ENCODE data around the gene ATP8B1. TPM values are rescaled to one million over a fixed set of nuclear protein-coding genes. Genes with fewer than 3 reads are reported as not detected.

Gene ATP8B1
- total RNA-seq, 6 experiments from 2014 or later: 9.0 to 18.4 (median 17.1) TPM

DNA sequence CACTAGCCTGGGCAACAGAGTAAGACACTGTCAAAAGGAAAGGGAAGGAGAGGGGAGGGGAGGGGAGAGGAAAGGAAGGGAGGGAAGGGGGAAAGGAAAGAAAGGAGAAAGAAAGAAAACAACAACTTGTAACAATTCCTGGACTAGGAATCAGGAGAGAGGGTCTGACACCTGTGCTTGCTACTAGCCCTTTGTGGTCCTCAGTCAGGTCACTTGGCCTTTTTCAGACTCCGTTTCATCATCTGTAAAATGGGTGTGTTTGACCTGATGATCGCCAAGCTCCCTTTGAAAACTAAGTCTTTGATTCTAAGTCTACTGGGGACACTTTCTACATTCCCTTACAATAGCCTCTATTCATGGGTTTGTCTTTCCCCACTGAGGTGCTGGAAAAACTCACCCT is 11.4 kb upstream of the ATP8B1 start:
- H3K4me1 ChIP-seq: no peaks in the 10 kb centered on the region
- H3K4me3 ChIP-seq: no peak overlapping the region
- intact Hi-C loops (cut with DNase I): no loop called here
- no peaks in the 10 kb centered on the region for H3K9me3 ChIP-seq
- 76% methylated on average over 2 of the region's 2 CpGs for WGBS (ENCODE audit: insufficient coverage, low coverage, low lambda C conversion rate, missing lambda C conversion rate)
- no peak overlapping the region for H3K27ac ChIP-seq
- H3K27me3 ChIP-seq: no peaks in the 10 kb centered on the region
- ATAC-seq (no peak), DNase-seq (no peak)
- no peak for TF ChIP-seq POLR2A (IDR thresholded peaks at IDR 0.05)
- TF ChIP-seq, protein P1, sequence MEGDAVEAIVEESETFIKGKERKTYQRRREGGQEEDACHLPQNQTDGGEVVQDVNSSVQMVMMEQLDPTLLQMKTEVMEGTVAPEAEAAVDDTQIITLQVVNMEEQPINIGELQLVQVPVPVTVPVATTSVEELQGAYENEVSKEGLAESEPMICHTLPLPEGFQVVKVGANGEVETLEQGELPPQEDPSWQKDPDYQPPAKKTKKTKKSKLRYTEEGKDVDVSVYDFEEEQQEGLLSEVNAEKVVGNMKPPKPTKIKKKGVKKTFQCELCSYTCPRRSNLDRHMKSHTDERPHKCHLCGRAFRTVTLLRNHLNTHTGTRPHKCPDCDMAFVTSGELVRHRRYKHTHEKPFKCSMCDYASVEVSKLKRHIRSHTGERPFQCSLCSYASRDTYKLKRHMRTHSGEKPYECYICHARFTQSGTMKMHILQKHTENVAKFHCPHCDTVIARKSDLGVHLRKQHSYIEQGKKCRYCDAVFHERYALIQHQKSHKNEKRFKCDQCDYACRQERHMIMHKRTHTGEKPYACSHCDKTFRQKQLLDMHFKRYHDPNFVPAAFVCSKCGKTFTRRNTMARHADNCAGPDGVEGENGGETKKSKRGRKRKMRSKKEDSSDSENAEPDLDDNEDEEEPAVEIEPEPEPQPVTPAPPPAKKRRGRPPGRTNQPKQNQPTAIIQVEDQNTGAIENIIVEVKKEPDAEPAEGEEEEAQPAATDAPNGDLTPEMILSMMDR (IDR thresholded peaks at IDR 0.05): no peak
- no peaks in the 10 kb centered on the region for H3K36me3 ChIP-seq

DNA sequence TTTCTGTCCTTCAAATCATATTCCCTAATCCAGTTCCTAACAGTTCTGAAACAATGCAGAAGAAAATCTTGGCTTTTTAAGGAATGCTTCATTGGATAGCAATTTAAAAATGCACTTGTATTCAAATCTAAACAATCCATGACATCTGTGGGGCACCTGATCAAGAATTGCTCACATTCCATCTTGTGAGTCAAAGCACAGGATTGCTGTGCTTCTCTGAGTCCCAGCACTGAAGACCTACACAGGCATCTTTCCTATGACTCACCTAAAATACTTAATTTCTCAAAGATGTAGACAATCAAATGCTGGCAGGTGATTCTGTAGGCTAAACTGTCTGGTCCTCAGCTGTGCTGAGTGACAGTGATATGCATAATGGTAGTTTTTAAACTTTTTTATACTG is 10.1 kb upstream of the ATP8B1 start:
- intact Hi-C loops (cut with DNase I): no loop called here
- DNase-seq: no peak
- no peak overlapping the region for H3K4me3 ChIP-seq
- no peak overlapping the region for H3K27ac ChIP-seq
- no peaks in the 10 kb centered on the region for H3K4me1 ChIP-seq
- TF ChIP-seq, protein P1 (IDR thresholded peaks at IDR 0.05): no peak
- no peak for TF ChIP-seq POLR2A (IDR thresholded peaks at IDR 0.05)
- H3K27me3 ChIP-seq: no peaks in the 10 kb centered on the region
- no peaks in the 10 kb centered on the region for H3K9me3 ChIP-seq
- no peaks in the 10 kb centered on the region for H3K36me3 ChIP-seq
- ATAC-seq: no peak

DNA sequence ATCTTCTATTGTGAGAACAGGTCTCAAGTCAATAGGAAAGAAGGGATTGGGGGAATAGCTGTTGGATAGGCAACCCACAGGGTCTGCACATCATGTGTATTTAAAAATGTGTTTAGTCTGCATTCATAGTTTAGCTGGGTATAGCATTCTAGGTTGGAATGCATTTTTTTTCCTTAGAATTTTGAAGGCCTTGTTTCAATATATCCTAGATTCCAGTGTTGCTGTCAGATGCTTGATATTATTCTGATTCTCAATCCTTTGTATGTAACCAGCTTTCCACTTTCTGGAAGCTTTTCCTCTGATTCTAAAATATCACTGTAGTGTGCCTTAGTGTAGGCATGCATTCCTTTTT is 9.0 kb upstream of the ATP8B1 start:
- no peaks in the 10 kb centered on the region for H3K27me3 ChIP-seq
- H3K4me3 ChIP-seq: no peak overlapping the region
- H3K9me3 ChIP-seq: no peaks in the 10 kb centered on the region
- no peaks in the 10 kb centered on the region for H3K36me3 ChIP-seq
- intact Hi-C loops (cut with DNase I): no loop called here
- DNase-seq: no peak
- H3K27ac ChIP-seq: no peak overlapping the region
- no peak for ATAC-seq
- no peak for TF ChIP-seq POLR2A (IDR thresholded peaks at IDR 0.05)
- TF ChIP-seq, protein P1 (IDR thresholded peaks at IDR 0.05): no peak
- H3K4me1 ChIP-seq: peaks cover 0 to 4% (median 0%) of the 10 kb centered on the region in 4 donors

DNA sequence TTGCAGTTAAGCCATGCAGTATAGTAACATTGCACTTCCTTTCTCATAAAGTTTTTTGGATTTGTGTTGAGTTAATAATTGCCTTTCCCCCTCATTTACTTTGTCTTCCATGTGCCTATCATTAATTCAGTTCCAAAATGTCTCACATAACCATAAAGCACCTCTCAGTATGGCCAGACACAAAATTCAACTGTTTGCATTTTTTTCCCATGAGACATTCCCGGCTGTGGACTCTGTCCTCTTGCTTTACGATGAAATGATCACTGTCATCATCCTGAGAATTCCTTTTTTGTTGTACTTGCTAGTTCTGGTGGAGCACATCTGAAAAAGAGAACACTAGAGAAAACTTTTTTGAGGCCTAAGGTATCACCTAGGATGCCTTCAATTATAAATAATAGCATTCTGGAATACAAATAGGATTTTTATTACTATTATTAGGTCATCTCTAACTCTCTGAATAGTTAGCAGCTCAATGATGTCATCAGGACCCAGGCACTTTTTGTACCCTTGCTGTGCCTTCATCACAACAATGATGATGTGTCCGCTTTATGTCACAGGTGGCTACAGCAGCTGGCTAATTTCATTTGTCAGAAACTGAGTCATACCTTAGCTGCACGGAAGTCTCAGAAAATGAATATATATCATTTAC is 8.5 kb upstream of the ATP8B1 start:
- Histone ChIP-seq H3K27me3 (no peaks in the 10 kb centered on the region), H3K9me3 (no peaks in the 10 kb centered on the region), H3K36me3 (no peaks in the 10 kb centered on the region), H3K27ac (no peak overlapping the region), H3K4me3 (no peak overlapping the region), H3K4me1 (peaks cover 0 to 7% (median 0%) of the 10 kb centered on the region in 4 donors)
- peak in 1 of 4 donors; percentile 13 for ATAC-seq
- no peak for DNase-seq
- TF ChIP-seq, protein P1 (IDR thresholded peaks at IDR 0.05): no peak
- TF ChIP-seq POLR2A (IDR thresholded peaks at IDR 0.05): no peak
- intact Hi-C loops (cut with DNase I): no loop called here
- WGBS (ENCODE audit: insufficient coverage, low coverage, low lambda C conversion rate, missing lambda C conversion rate): 74% methylated on average over 4 of the region's 4 CpGs

DNA sequence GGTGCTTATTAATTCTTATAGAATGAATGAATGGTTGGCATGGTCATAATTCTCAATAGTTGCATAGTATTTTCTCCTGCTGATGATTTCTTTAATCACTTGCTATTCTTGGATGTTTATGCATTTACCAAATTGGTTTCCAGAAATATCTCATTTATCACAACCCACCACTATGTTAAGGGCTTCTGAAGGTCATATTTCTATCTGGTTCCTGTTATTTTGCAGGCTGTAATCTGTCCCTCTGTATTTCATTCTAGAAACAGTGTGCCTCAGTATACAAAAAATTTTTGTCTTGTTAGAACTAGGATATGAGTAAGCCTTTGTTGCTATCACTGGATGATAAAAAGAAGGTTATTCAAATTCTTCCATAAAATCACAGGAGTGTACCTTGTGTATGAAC is 6.1 kb upstream of the ATP8B1 start:
- intact Hi-C loops (cut with DNase I): no loop called here
- Histone ChIP-seq H3K4me3 (no peak overlapping the region), H3K27me3 (no peaks in the 10 kb centered on the region), H3K27ac (no peak overlapping the region), H3K36me3 (no peaks in the 10 kb centered on the region), H3K4me1 (peaks cover 0 to 9% (median 0%) of the 10 kb centered on the region in 4 donors), H3K9me3 (no peaks in the 10 kb centered on the region)
- ATAC-seq (peak in 3 of 4 donors; percentile 12 to 79 (median 43)), DNase-seq (no peak)
- TF ChIP-seq, protein P1 (IDR thresholded peaks at IDR 0.05): no peak
- no peak for TF ChIP-seq POLR2A (IDR thresholded peaks at IDR 0.05)
